GM12878 (cell line): ENCODE data around the gene FAM9A.
"Not testable (repeated sequence)": the region's sequence is repeated elsewhere in the genome, so short reads cannot be mapped to it uniquely, and the experiment has no call there.

Experiments used
- ATF2 ChIP-seq: IDR thresholded peaks from 2 replicates; pipeline ENCODE4 v1.6.1; 2012; ENCODE audit warnings: low read length, inconsistent platforms
- CTCF ChIP-seq, 3 experiments: IDR thresholded peaks in 2 of 3; conservative IDR thresholded peaks in 1 of 3; 2 replicates each; pipeline ENCODE4 v1.5.1; 2011; ENCODE audit warnings: low read depth in 3 of 3, low read length in 3 of 3, mild to moderate bottlenecking in 3 of 3, control low read depth in 2 of 3, moderate library complexity in 2 of 3, inconsistent platforms in 1 of 3, mixed read lengths in 1 of 3; ENCODE audit not compliant: control insufficient read depth in 2 of 3, insufficient read depth in 1 of 3; ENCODE audit errors: extremely low read depth in 1 of 3
- CUX1 ChIP-seq: IDR thresholded peaks from 2 replicates; pipeline ENCODE4 v1.6.1; 2012; ENCODE audit warnings: improper control_type of control experiment, low read depth, low read length; ENCODE audit not compliant: insufficient replicate concordance
- FOS ChIP-seq: IDR thresholded peaks from 3 replicates; pipeline ENCODE4 v1.6.1; 2011; ENCODE audit warnings: borderline replicate concordance; ENCODE audit not compliant: insufficient read length; ENCODE audit errors: extremely low read depth
- NR2C2 ChIP-seq: IDR thresholded peaks from 2 replicates; pipeline ENCODE4 v1.6.1; 2011; ENCODE audit warnings: borderline replicate concordance, low read depth; ENCODE audit not compliant: control insufficient read depth, insufficient read length
- NRF1 ChIP-seq: conservative IDR thresholded peaks from 2 replicates; pipeline ENCODE4 v1.6.1; 2011; ENCODE audit warnings: mild to moderate bottlenecking, low read depth, low read length, improper control_type of control experiment
- POLR2A ChIP-seq: IDR thresholded peaks from 2 replicates; pipeline ENCODE4 v1.6.1; 2011; ENCODE audit warnings: low read depth, mild to moderate bottlenecking, low read length
- POLR2AphosphoS5 ChIP-seq: IDR thresholded peaks from 2 replicates; pipeline ENCODE4 v1.6.1; 2011; ENCODE audit warnings: mild to moderate bottlenecking, low read length, inconsistent platforms
- RFX5 ChIP-seq: IDR thresholded peaks from 2 replicates; pipeline ENCODE4 v1.6.1; 2011; ENCODE audit warnings: low read depth, low read length, improper control_type of control experiment
- SIX5 ChIP-seq: IDR thresholded peaks from 2 replicates; pipeline ENCODE4 v1.6.1; 2011; ENCODE audit warnings: mild to moderate bottlenecking, low read depth, low read length, moderate library complexity; ENCODE audit not compliant: severe bottlenecking
- SMAD1 ChIP-seq: fragments of 450-650 bp; IDR thresholded peaks from 2 replicates; pipeline ENCODE4 v1.6.1; 2018; ENCODE audit warnings: mild to moderate bottlenecking, low read depth; ENCODE audit not compliant: partially characterized antibody
- SMC3 ChIP-seq: IDR thresholded peaks from 2 replicates; pipeline ENCODE4 v1.6.1; 2011; ENCODE audit warnings: low read length, improper control_type of control experiment, borderline replicate concordance
- TARDBP ChIP-seq: IDR thresholded peaks from 2 replicates; pipeline ENCODE4 v1.6.1; 2016; ENCODE audit warnings: borderline replicate concordance
- USF1 ChIP-seq: IDR thresholded peaks from 2 replicates; pipeline ENCODE4 v1.6.1; 2011; ENCODE audit warnings: borderline replicate concordance, low read depth, mild to moderate bottlenecking, moderate library complexity, mixed read lengths, low read length; ENCODE audit not compliant: insufficient read depth; ENCODE audit errors: extremely low read length

- not testable (repeated sequence) for TF ChIP-seq NR2C2; SIX5; FOS; RFX5; CTCF (IDR thresholded peaks at IDR 0.05 in 2 of 3, conservative IDR thresholded peaks at IDR 0.05 in 1 of 3; ENCODE audit: control insufficient read depth in 2 of 3, extremely low read depth in 1 of 3, insufficient read depth in 1 of 3, low read depth in 3 of 3, low read length in 3 of 3); ATF2; USF1; NRF1; SMAD1; POLR2A; SMC3; POLR2AphosphoS5; CUX1; TARDBP
Measured at GRCh38 chrX:8781921-8782320, 19.3 kb downstream of the FAM9A start.
